Stimulated activated CD4-positive, alpha-beta T cell treated with anti-CD3 and anti-CD28 coated beads, Interleukin-2, amount 100 ng/mL, for 4 hours (primary cell): ENCODE data around the gene RTN3.
"Not testable (repeated sequence)": the region's sequence is repeated elsewhere in the genome, so short reads cannot be mapped to it uniquely, and the experiment has no call there.

Experiments
- DNase-seq: peaks from one replicate; pipeline ENCODE4 v3.0.0-alpha.2; 2020; ENCODE audit warnings: low read depth

Gene RTN3

GRCh38 chr11:63683133-63683991 is 2.1 kb downstream of the RTN3 start:
- DNase-seq, result no peak

DNA sequence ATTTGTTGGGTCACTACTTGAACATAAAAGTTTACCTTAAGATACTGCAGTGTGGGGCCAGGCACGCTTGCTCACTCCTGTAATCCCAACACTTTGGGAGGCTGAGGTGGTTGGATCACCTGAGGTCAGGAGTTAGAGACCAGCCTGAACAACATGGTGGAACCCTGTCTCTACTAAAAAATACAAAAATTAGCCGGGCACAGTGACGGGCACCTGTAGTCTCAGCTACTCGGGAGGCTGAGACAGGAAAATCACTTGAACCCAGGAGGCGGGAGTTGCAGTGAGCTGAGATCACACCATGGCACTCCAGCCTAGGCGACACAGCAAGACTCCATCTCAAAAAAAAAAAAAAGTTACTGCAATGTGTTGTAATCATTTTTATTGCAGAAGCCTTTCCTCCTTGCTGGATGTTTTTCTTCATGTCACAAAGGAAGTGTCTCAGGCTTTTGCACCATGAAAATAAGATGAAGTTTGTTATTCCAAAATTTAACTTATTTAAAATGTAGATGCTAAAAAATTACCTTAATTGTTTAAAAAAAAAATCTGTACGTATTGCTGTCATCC is 3.9 kb downstream of the RTN3 start:
- DNase-seq, result not testable (repeated sequence)

DNA sequence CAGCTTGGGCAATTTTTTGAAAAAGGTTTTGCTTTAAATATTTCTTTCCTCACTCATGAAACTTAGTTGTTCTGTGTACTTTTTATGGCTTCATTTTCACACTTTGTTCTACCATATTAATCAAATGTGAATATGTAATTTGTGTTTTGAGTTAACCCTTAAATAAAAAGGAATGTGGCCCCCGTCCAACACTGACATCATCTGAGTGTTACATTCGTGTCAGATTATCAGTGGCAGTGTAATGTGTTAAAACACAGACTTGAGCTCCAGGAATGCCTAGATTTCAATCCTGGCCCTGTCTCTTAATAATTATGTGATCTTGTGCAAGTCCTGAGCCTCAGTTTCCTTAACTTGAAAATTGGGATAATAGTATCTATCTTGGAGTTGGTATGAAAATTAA is 5.6 kb downstream of the RTN3 start:
- no peak for DNase-seq

- no peak for DNase-seq
Observed at GRCh38 chr11:63687845-63688244, 6.5 kb downstream of the RTN3 start.

DNA sequence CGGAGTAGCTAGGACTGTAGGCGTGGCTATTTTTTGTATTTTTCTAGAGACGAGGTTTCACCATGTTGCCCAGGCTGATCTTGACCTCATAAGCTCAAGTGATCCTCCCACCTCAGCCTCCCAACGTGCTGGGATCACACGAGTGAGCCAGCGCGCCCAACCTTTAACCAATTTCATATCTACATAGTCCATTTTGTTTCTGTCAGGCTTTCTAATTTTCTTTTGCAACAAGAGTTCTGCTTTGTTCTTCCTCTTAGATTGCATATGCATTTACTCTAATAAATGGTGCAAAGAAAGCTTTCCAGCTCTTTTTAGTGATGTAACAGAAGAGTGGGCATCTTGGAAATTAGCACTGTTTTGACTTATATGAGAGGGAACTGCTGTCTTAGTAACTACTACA is 13.3 kb downstream of the RTN3 start:
- no peak for DNase-seq

GRCh38 chr11:63698976-63699733 is 17.9 kb downstream of the RTN3 start:
- DNase-seq, result no peak

DNA sequence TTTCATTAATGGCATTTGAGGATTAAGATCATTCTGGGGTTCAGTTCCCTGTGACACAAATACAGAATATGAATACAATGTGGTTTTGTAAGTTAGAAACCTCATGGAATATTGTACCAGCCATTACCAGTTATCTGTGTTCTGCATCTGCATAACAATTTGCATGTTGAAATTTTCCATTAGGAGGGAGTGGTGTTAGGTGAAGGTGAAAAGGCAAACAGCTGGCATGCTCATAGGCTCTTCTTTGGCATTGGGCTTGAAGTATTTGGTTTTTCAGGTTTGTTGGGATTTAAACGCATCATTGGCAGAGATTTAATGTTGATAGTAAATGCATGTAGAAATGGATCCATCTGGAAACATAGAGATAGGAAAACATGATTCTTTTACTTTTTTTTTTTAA is 18.6 kb downstream of the RTN3 start:
- no peak for DNase-seq

DNA sequence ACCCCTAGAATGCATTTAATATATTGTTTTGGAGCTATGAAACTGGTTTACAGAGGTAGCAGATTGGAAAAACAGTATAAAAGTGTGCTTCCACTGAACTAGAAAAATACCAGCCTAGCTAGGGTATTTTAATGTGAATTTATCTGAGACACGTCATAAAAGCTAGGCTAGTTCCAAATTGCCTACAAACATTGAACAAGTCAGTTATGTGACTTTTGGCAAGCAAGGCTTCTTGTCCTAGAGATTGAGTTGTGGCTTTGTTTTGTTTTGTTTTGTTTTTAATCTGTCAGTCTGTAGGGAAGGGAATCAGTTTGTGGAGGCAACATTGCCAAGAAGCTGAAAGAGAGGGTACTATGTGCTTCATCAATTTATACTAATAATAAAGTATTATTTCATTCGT is 24.2 kb downstream of the RTN3 start:
- no peak for DNase-seq

- DNase-seq, result no peak
Observed at GRCh38 chr11:63708764-63709163, 27.5 kb downstream of the RTN3 start.

DNA sequence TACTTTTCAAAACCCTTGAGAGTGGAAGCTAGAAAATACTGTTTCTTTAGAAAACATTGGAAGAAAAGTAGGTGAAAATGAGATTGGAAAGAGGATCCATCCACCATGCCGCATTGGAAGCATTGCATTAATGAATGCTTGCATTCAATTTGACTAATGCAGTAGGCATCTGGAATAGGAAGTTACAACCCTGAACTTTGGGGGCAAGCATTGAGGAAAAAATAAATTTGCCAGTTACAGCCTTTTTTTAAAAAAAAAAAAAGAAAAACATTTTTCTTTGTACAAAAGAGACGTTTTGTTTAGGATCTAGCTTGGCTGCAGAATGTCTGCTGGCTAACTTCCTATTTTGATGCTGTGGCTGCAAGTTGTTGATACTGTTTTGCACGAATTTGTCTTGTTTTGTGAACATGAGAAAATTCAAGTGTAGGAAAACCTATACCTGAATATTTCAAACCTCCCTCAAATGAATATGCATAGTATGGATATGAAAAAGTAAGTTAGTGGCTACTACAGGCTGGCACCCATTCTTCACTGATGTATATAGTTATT is 28.1 kb downstream of the RTN3 start:
- no peak for DNase-seq

GRCh38 chr11:63710476-63711217 is 29.3 kb downstream of the RTN3 start:
- DNase-seq, result no peak

- DNase-seq, result no peak
Observed at GRCh38 chr11:63711838-63712237, 30.5 kb downstream of the RTN3 start.

- no peak for DNase-seq
Observed at GRCh38 chr11:63713766-63714165, 32.5 kb downstream of the RTN3 start.

DNA sequence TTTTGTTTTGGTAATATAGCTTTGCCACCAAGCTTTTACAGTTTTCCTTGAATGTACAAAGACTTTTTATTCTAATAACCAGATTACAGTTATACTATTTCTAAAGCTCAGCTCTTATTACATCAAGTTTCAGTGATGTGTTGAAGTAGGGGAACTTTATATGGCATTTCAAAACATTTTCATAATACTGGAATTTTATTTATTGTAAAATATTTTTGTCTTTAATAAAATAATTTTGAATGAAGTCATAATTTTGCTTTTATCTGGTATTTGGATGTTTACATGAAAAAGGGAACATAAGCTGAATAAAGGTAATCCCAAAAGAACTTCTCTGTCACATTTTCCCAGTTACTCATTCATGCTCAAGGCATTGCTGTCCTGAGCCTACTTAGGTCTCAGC is 34.7 kb downstream of the RTN3 start:
- no peak for DNase-seq

DNA sequence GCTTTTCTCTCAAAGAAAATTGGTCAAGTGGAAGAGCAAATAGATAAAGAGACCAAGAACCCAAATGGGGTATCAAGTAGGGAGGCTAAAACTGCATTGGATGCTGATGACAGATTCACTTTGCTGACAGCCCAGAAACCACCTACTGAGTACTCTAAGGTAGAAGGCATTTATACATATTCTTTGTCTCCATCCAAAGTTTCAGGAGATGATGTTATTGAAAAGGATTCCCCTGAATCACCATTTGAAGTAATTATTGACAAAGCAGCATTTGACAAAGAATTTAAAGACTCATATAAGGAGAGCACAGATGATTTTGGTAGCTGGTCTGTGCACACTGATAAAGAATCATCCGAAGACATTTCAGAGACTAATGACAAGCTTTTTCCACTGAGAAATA is 37.7 kb downstream of the RTN3 start:
- DNase-seq, result no peak

- DNase-seq, result no peak
Observed at GRCh38 chr11:63719987-63720386, 38.7 kb downstream of the RTN3 start.

- DNase-seq, result no peak
Observed at GRCh38 chr11:63720611-63721010, 39.3 kb downstream of the RTN3 start.

- no peak for DNase-seq
Observed at GRCh38 chr11:63729326-63729725, 48.0 kb downstream of the RTN3 start.

- DNase-seq, result no peak
Observed at GRCh38 chr11:63736864-63737263, 55.6 kb downstream of the RTN3 start.

DNA sequence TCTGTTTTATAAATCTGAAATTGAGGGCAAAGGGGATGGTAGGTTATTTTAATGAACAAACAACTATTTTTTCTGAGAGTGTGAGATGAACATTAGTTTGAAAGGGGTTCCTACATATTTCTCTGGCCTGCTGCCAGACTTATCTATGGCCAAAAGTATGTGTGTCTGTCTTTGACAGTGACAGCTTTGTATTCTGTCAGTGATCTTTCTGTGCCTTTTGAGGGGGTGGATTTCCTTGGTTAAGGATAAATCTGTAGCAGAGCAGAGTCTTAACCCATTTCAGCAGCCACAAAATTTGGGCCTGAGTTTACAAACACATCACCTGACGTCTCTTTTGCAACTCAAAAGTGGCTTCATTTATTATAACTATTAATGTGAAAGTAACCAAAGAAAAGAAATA is 56.4 kb downstream of the RTN3 start:
- no peak for DNase-seq

DNA sequence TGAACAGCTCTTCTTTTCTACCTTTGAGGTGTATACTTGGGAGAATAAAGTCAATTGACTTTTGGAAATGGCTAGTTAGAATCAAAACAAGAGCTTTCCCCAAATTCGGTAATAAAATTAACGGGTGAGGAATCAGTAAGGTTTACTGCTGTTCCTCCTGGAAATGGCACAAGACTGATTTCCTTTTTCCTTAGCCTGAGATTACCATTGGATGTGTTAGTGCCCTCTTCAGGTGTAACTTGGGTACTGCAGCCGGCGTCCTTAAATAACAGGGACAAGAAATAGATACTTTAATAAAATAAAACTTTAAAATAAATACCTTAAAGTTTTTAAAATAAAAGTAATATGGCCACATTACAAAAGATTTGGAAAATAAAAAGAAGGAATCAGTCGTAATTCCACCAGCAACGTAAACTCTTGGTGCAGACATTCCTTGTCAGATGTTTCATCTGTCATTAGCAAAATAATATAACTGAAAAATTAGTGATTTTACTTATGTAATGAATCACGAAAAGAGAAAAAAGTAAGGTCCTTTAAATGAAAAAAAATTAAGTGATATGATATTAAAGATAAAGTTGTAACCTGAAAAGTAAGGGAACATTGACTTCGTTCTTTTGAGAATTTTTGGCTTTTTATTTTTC is 57.5 kb downstream of the RTN3 start:
- peak; percentile 36 for DNase-seq
